HG03432 (cell line): ENCODE data around the gene FBLN7.

Experiments used
- ATAC-seq: cut with Tn5 transposase; IDR thresholded peaks from one replicate; pipeline ENCODE4 v1.9.1; 2021; ENCODE audit warnings: mild to moderate bottlenecking, moderate library complexity; ENCODE audit not compliant: unreplicated experiment

The FBLN7 gene

GRCh38 chr2:112140205-112140802 is 2.1 kb downstream of the FBLN7 start:
- no peak for ATAC-seq

- ATAC-seq, result no peak
These were observed 2.9 kb downstream of the FBLN7 start for GRCh38 chr2:112140899-112141625.

- ATAC-seq, result no peak
These were observed 3.4 kb downstream of the FBLN7 start for GRCh38 chr2:112141626-112142007.

GRCh38 chr2:112142525-112143078 is 4.4 kb downstream of the FBLN7 start:
- ATAC-seq, result no peak

GRCh38 chr2:112143150-112143549 is 5.0 kb downstream of the FBLN7 start:
- ATAC-seq, result no peak

GRCh38 chr2:112144966-112145365 is 6.8 kb downstream of the FBLN7 start:
- ATAC-seq, result no peak

- ATAC-seq, result no peak
These were observed 9.4 kb downstream of the FBLN7 start for GRCh38 chr2:112147382-112148168.

GRCh38 chr2:112148477-112148876 is 10.3 kb downstream of the FBLN7 start:
- ATAC-seq, result no peak

- no peak for ATAC-seq
These were observed 11.0 kb downstream of the FBLN7 start for GRCh38 chr2:112149194-112149593.

- ATAC-seq, result no peak
These were observed 11.8 kb downstream of the FBLN7 start for GRCh38 chr2:112149866-112150435.

- ATAC-seq, result no peak
These were observed 12.3 kb downstream of the FBLN7 start for GRCh38 chr2:112150447-112150846.

- no peak for ATAC-seq
These were observed 12.7 kb downstream of the FBLN7 start for GRCh38 chr2:112150851-112151250.

- ATAC-seq, result no peak
These were observed 13.1 kb downstream of the FBLN7 start for GRCh38 chr2:112151271-112151670.

GRCh38 chr2:112151701-112152440 is 13.7 kb downstream of the FBLN7 start:
- ATAC-seq, result no peak

GRCh38 chr2:112152476-112153178 is 14.4 kb downstream of the FBLN7 start:
- no peak for ATAC-seq

GRCh38 chr2:112153179-112153490 is 14.9 kb downstream of the FBLN7 start:
- no peak for ATAC-seq

GRCh38 chr2:112153501-112153900 is 15.3 kb downstream of the FBLN7 start:
- ATAC-seq, result no peak

- no peak for ATAC-seq
These were observed 16.3 kb downstream of the FBLN7 start for GRCh38 chr2:112154246-112155117.
